Urothelium cell line (cell line): ENCODE measurements around the gene MMP23B.

Source experiments
- DNase-seq: peaks from one replicate; pipeline ENCODE4 v3.0.0; 2011; ENCODE audit warnings: low spot score, mixed read lengths
- FAIRE-seq: peaks from 2 replicates; lab custom pipeline; 2011; peaks lifted over from hg19 to GRCh38; lab: Jason Lieb, UNC

The MMP23B gene

DNA sequence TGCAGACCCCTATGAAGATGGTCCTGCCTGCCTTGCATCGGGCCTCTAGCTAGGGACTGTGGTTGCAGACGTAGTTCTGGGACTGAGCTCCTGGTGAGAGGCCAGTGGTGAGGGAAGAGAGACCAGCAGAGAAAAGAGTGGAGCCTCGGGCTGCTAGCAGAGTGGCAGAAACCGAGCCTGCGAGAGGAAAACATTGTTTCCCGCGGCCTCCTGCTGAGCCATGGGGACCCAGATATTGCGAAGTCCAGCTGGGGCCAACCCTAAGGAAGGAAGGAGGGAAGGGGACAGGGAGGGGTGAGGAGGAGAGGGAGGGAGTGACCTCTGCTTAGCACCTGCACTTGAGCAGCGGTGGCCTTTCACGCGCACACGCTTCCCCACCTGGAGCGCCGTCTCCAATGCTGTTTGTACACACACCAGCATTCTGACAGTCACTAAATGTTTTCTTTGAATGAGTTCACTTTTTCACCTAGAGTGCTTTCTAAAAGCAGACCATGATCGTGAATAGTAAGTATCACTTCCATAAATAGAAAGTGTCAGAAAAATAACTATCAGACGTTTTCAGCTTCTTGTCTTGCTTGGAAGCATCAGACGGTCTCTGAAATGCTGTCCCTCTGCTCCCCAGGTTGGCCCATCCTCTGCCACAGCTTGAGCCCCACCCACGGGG is 29.5 kb upstream of the MMP23B start:
- FAIRE-seq (no peak), DNase-seq (no peak)

- DNase-seq: no peak
- FAIRE-seq: no peak
Measured at GRCh38 chr1:1602968-1603506, 28.9 kb upstream of the MMP23B start.

DNA sequence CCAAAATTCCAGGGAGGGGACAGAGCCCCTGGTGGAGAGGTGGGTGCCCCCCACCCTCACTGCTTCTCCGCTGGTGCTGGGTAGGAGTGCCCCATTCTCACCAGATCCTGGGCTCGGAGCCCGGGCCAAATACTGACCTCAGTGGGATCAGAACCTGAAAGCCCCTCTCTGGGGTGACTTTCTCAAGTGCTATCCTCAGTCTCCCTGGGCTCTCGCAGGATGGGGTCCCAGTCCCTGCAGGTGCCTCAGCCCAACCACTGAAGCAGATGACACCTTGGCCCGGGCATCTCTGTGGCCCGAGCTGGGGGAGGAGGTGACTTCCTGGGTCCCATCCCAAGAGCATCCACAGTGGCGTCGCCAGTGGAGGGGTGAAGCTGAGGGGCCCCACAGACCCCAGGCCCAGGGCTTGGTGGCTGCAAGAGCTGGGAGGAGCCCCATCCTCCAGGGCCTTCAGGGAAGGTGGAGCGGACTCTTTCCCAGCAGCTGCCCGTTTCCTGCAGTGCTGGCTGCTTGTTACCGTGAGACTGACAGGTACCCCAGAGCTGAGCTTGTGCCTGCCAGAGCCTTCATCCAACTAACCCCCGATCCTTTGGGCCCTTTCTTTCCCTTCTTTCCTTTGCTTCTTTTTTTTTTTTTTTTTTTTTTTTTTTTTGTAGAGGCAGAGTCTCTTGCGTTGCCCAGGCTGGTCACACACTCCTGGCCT is 28.2 kb upstream of the MMP23B start:
- DNase-seq (no peak), FAIRE-seq (no peak)

DNA sequence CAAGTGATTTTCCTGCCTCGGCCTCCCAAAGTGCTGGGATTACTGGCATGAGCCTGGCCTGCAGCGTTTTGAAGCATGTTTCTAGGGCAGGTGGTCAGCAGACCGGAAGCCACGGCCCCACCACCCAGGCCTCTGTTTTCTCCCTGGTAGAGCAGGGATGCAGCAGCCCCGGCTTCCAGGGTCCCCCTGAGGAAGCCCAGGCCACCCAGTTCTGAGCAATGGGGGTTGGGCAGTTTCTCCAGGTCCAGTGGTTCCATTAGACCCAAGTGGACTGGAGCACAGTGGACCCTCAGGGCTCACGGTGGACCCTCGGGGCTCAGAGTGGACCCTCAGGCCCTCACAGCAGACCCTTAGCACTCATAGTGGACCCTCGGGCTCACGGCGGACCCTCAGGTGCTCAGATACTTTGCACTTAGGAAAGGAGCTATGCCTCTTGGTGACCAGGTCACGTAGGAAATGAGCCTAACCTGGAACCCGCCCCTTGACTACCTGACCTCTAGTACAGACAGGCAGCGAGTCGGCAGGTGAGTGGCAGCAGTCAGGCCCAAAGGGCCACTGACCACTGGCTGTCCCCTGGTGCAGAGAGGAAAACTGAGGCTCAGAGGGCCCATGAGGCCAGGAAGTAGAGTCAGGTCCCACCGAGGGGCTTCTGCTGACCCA is 27.5 kb upstream of the MMP23B start:
- no peak for DNase-seq
- FAIRE-seq: no peak

GRCh38 chr1:1605034-1605591 is 26.9 kb upstream of the MMP23B start:
- no peak for FAIRE-seq
- no peak for DNase-seq

DNA sequence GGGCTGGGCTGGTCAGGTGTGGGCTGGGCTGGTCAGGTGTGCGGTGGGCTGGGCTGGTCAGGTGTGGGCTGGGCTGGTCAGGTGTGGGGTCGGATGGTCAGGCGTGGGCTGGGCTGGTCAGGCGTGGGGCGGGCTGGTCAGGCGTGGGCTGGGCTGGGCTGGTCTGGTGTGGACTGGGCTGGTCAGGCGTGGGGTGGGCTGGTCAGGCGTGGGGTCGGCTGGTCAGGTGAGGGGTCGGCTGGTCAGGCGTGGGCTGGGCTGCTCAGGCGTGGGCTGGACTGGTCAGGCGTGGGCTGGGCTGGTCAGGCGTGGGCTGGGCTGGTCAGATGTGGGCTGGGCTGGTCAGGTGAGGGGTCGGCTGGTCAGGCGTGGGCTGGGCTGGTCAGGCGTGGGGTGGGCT is 26.2 kb upstream of the MMP23B start:
- FAIRE-seq (no peak), DNase-seq (no peak)

- DNase-seq: no peak
- FAIRE-seq: no peak
Measured at GRCh38 chr1:1606232-1606631, 25.7 kb upstream of the MMP23B start.

DNA sequence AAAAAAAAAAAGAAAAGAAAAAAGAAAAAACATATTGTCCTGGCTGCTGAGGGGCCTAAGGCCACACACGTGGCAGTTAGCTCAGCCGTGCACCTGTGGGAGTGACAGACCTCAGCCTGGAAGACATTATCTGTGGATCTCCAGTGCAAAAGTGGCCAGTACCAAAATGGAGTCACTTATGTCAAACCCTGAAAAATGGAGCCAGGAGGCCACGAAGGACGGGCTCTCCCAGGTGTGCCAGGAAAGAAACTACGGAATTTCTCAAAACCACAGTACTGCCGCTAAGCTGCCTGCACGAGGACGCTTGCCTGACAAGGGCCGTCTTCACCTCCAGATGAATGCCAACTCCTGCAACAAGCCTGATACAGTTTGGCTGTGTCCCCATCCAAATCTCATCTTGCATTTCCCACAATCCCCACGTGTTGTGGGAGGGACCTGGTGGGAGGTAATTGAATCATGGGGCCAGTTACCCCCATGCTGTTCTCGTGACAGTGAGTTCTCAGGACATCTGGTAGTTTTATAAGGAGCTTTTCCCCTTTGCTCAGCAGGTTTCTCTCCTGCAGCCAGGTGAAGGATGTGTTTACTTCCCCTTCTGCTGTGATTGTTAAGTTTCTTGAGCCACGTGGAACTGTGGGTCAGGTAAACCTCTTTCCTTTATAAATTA is 22.0 kb upstream of the MMP23B start:
- FAIRE-seq (no peak), DNase-seq (no peak)

GRCh38 chr1:1610796-1611195 is 21.2 kb upstream of the MMP23B start:
- DNase-seq (no peak), FAIRE-seq (no peak)

- DNase-seq: no peak
- no peak for FAIRE-seq
Measured at GRCh38 chr1:1612104-1612400, 19.9 kb upstream of the MMP23B start.

- DNase-seq (no peak), FAIRE-seq (no peak)
Measured at GRCh38 chr1:1613509-1614082, 18.4 kb upstream of the MMP23B start.

- FAIRE-seq (no peak), DNase-seq (no peak)
Measured at GRCh38 chr1:1614204-1614953, 17.6 kb upstream of the MMP23B start.

DNA sequence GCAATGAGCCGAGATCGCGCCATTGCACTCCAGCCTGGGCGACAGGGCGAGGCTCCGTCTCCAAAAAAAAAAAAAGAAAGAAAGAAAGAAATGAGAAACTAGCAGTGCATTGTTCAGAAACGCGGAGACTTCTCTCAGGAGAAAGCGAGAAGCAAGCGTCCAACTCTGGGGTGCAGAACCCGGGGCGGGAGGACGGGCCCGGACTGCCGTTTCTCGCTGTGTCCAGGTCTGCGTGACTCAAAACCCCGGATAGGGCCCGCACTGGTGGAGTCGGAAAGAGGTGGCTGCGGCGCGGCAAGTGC is 17.1 kb upstream of the MMP23B start:
- no peak for FAIRE-seq

GRCh38 chr1:1615256-1616044 is 16.5 kb upstream of the MMP23B start, which contains the start of gene MIB2:
MIB2 (plus strand) TSS chr1:1615500; CDS start chr1:1623453, 7,953 bp downstream.
- FAIRE-seq (peak; percentile 78), DNase-seq (peak; percentile 98)

More for the DNA sequence above, 17.1 kb upstream of the MMP23B start:
- DNase-seq: no peak

DNA sequence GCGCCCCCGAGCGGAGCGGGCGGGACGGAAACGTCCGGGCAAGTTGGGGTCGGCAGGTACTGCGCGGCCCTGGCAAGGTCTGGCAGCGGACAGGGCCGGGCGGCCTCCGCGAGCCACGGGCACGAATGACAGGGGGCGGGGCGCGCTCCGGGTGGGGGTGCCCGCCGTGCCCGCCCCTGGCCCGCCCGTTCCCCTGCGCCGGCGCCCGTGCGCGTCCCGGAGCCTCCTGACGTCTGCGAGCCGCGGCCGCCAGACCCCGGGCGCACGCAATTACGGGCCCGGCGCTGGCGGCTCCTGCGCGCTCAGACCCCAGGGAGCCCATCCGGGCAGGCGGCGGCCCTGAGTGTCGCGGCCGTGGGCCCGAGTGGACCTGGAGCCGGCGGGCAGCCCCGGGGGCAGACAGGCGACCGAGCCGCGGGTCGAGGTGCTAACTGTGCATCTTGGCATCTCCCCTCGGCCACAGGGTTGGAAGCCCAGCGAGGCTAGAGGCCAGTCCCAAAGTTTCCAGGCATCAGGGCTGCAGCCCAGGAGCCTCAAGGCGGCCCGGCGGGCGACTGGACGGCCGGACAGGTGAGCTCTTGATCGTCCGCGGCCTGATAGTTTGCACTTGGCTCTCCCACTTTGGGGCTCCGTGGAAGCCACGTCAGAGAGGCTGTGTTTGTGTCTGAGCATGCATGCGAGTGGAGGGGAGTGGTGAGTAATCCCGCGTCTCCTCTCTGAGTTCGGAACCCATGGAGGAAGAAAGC is 15.8 kb upstream of the MMP23B start:
- DNase-seq (peak; percentile 57), FAIRE-seq (no peak)

GRCh38 chr1:1616838-1617237 is 15.1 kb upstream of the MMP23B start:
- DNase-seq (no peak), FAIRE-seq (no peak)

DNA sequence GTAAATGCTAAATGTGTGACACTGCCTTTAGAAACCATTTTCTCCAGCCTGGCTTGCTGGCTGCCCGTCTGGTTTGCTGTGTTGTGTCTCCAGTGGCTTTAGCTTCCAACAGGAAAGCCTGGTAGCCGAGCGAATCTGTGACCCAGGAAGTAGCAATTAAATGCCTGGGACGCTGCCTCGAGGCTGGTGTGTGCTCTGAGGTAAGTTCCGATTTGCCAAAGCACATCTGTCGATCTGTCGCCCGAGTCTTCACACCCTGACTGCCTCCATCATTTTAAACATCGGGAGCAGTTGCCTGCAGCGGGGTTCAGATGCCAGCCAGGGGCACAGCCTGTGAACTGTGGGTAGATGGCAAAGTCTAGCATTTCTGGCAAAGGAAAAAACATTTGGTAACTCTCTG is 14.5 kb upstream of the MMP23B start:
- no peak for FAIRE-seq

DNA sequence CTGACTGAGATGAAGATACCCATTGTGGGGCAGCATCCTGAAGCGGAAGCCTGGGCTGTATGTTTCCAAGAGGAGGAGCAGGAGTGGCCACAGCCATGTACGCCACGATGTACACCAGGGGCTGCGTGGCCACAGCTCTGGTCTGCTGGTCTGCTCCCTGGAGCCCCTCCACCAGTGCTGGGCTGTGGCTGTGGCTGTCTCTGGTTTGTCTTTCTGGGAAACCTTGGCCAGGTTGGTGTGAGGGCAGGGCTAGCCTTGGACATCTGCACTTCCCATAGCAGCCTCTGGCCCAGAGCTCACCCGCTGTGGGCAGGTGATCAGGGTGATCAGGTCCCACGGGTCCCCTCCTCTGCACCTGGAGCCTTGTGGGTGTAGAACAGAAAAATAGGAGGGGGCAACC is 14.0 kb upstream of the MMP23B start:
- DNase-seq (no peak), FAIRE-seq (no peak)

More for the DNA sequence above, 14.5 kb upstream of the MMP23B start:
- no peak for DNase-seq
